Stimulated activated CD4-positive, alpha-beta T cell treated with anti-CD3 and anti-CD28 coated beads, Interleukin-2, amount 100 ng/mL, for 24 hours (primary cell): Measurements from ENCODE around the gene HOXA11.

Source experiments
- DNase-seq, 2 donors: peaks; one replicate each; pipeline ENCODE4 v3.0.0-alpha.2; 2020

Gene HOXA11

DNA sequence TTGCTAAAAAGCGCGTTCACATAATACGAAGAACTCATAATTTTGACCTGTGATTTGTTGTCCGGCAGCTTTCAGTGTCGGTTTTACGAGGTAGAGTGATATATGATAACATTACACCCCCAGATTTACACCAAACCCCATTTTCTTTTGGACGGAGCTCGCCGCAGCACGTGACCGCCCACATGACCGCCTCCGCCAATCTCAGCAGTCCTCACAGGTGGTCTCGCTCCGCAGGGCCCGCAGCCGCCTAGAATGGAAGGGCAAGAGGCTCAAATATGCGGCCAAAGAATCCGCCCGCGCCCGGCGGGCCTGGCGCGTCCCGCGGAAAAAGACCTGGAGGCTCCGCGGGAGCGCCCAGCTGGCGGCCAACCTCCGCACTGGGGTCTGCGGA, 28.5 kb downstream of the HOXA11 start, which contains the start of gene HOXA7:
HOXA7 (minus strand) TSS at position 168 of the 391 bp plus-strand sequence; CDS start at position 38, 130 bp downstream.
- no peak for DNase-seq

DNA sequence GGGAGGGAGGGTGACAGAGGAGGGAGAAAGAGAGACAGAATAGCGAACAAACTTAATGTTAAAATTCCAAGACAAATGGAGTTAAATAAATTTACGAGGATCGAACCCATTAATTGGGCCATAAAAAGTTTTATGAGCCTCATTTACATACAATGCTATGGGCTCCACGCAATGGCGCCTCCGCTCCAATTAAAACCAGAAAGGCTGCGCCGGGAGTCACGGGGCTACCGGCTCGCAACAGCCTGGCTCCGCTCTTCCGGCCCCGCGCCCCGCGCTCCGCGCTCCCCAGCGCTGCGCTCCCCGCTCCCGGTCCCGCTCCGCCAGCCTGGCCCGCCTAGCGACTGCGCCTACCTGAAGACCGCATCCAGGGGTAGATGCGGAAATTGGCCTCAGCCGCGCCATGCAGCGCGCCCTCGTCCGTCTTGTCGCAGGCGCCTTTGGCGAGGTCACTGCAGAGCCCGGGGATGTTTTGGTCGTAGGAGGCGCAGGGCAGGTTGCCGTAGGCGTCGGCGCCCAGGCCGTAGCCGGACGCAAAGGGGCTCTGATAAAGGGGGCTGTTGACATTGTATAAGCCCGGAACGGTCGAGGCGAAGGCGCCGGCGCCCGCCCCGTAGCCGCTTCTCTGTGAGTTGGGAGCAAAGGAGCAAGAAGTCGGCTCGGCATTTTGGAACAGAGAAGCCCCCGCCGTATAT, 29.1 kb downstream of the HOXA11 start:
- DNase-seq: no peak

DNA sequence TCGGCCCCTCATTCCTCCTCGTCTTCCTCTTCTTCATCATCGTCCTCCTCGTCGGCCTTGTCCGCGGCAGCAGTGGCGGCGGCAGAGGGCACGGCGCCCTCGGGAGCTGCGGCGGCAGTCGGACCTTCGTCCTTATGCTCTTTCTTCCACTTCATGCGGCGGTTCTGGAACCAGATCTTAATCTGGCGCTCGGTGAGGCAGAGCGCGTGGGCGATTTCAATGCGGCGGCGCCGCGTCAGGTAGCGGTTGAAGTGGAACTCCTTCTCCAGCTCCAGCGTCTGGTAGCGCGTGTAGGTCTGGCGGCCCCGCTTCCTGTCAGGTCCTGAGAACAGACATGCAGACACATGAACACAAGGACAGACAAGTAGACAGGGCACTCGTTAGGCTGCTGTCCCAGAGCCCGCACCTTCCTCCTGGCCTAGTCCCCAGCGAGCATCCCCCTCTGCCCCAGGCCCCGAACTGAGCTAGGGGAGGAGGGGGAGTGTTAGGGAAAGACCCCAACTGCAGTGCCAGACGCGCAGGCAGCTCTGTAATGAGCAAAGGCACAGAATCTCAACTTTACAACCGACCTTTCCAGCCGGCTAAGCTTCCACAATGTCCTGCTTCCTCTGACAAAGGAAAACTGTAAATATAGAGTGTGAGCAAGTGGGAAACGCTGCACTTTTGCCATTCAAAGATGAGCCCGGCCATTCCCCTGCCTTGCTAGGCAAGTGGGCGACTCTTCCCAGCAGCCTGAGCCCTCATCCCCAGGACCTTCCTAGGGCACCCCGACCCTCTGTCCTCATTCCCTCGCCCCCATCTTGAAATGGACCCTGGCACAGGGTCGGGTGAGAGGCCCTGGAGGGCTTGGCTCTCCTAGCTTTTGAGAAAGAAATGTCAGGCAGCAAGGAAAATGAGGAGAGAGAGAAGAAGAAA, 29.9 kb downstream of the HOXA11 start:
- DNase-seq: peak in 1 of 2 donors; percentile 61

DNA sequence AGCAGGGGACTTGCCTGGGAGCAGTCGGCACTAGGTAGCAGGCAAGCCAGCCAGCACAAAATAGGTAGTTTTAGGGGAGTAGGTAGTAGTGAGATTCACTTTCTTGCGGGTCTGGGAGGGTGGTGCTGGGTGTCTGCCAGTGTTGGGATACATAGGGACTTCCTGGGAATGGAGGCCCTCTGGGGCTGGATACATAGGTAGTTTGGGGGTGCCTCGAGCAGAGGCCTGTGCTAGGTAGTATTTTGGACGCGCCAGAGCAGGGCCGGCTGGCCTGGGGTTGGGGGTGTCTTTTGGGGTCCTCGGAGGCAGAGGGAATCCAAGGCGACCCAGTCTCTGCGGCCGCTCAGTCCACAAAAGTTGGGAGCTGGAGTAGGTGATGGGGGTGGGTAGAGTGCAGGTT, 30.7 kb downstream of the HOXA11 start:
- no peak for DNase-seq

DNA sequence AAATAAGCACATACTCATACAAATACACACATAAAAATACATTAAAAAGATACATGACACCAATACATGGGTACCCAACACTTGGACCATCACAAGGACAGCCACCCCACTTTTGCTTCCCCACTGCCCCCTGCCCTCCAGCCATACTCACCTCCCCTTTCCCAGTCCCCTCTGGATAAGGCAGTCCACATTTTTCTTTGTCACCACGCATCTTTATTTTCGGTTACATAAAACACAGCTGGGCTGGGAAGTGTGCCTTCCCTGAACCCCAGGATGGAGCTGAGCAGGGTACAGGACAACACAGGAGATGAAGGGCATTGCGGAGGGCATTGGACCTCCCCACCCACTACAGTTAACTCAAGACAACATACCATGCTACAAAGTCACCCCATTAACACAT, 31.5 kb downstream of the HOXA11 start:
- DNase-seq: no peak

DNA sequence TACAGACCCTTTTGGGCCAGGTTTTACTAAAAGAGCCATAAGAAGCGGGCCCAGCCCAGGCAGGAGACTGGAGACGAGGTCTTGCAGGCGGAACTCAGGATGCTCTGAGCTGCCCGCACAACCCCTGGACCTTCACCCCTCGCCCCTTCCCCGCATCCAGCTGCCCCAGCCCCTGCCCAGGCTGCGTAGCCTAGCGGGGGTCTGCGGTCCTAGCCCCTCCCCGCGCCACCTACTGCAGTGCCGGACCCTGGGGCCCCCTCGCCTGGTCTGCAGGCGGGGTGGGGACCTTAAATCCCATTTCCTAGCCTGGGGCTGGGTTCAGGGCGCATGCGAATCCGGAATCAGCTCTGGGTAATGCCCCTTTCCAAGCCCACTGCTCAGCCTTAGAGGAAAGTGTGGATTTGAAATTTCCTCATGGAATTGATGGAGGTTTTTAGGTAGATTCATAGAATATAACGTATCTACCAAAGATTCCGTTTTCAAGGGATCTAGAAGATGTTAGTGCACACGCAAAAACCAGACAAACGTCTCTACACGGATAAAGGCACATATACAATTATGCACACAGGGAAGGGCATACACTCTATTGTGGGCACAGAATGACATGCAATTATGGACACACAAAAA, 32.1 kb downstream of the HOXA11 start:
- no peak for DNase-seq

DNA sequence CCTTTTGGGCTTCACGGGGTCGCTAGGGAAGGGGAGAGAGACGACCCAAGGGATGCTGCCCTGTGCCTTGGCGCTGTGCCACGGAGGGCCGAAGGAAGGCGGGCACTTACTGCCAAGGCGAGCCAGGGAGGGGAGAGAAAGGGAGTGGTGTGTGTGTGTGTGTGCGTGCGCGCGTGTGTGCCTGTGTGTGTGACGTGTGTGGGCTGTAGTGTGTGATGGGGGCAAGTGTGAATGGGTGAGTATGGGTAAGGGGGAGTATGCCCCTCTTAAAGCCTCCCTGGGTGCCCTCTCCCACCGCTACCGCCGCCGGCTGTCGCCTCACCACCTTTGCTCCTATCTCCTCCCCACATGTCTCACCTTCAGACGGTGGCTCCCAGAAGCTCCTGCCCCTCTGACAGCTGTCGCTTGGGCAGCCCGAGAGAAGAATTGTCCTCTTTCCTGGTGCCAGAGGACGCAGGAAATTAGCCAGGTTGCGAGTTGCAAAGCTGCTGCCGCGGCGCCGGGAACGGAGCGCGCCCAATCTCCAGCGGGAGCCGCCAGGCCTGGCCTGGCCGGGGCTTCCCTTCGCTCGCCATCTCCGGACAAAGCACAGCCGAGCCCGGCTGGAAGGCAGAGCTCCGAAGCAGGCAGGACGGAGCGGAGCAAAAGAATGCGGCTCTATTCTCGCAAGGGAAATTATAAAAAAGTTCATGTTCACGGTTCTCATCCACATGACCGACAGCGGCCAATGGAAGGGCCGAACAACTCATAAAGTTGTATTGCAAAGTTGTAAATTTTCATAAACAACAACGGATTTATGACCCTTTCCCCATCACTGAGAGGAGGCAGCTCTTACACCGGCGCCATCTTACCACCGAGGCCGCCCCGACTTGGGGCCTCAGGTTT, 32.9 kb downstream of the HOXA11 start, which contains the start of gene HOXA3:
HOXA3 (minus strand) TSS at position 653 of the 885 bp plus-strand sequence. CDS start 41,943 bp downstream, outside the sequence.
- DNase-seq: no peak

DNA sequence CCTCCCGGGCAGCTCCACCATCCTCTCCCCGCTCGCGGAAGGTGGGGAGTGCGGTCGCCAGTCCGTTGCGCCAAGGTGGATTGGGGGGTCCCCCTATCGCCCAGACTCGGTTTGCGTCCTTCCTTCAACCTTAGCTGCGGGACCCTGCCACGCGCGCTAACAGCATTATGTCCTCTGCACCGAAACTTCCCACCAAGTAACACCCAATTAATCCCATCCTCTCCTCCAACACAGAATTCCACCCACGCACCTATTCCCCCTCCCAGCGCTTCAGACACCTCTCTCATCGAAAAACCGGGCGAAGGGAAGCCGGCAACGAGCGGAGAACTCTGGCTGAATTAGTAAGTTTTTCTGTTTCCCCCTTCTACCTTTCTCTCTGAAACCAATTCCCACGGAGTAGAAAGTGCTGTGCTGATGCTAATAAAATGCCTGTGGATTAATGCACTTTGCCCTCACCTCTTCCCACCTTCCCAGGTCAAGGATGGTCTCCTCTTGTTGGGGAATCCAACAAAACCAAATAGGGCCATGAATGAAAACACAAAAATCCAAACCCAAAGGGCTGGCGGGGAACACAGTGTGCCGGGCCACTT, 33.6 kb downstream of the HOXA11 start:
- DNase-seq: no peak

DNA sequence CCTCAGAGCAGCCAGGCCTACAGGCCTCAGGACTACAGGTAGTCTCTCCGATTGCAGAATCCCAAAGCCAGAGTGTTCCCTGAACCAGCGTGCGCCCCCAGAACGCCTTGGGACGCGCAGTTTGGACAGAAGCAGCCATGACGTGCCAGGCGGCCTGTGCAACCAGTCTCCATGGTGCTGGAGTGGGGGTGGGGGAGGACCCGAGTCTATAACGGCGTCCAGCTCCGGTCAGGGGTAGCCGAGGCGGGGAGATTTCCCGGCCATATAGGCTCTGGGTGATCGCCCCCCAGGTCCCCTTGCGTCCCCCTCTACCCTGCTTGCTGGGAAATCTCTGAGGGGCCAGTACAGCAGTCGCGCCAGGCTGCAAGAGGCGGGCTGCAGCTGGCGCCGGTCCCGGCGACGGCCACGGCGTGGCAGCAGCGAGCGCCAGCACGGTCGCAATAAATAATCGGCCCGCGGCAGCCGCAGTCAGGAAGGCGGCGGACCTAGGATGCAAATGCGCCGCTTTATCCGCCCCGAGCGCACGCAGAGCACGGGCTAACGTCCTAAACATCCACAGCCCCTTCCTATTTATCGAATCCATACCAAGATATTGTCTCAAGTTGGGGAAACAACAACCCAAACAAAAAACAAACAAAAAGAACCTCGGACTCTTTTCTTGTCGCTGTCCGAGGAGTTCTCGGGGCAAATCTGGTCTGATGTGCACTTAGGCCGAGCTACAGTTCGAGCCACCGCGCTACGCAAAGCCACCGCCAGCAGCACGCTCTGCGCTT, 34.3 kb downstream of the HOXA11 start:
- peak; percentile 68 to 75 for DNase-seq

DNA sequence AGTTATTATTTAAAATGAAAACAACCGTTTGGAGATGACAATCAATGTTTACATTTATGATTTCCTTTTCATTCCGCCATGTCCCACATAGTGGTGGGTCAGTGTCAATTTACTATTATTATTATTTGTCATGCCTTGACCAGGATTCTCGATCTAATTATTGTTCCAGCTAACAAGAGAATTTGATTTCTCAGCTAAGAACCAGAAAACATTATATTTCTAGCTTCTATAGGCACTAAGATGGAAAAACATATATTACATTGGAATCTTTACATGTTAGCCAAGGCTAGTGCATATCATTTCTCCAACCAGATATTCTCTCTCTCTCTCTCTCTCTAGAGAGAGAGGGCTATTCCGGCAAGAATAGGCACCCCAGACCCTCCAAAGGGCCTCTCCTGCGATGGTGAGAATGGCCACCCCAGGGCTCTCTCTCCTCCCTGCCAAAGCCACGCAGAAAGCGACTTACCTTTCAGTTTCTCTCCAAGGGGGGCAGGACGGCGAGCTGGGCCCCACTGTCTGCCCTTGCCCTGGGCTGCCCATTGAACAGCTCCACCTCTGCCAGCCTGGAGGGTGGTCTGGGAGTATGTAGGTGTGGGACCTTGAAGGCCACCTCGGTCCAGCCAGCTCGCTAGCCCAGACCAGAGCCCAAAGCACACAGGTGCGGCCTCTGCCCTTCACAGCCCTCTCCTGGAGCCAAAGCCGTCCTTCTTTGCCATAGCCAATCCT, 35.0 kb downstream of the HOXA11 start:
- no peak for DNase-seq

DNA sequence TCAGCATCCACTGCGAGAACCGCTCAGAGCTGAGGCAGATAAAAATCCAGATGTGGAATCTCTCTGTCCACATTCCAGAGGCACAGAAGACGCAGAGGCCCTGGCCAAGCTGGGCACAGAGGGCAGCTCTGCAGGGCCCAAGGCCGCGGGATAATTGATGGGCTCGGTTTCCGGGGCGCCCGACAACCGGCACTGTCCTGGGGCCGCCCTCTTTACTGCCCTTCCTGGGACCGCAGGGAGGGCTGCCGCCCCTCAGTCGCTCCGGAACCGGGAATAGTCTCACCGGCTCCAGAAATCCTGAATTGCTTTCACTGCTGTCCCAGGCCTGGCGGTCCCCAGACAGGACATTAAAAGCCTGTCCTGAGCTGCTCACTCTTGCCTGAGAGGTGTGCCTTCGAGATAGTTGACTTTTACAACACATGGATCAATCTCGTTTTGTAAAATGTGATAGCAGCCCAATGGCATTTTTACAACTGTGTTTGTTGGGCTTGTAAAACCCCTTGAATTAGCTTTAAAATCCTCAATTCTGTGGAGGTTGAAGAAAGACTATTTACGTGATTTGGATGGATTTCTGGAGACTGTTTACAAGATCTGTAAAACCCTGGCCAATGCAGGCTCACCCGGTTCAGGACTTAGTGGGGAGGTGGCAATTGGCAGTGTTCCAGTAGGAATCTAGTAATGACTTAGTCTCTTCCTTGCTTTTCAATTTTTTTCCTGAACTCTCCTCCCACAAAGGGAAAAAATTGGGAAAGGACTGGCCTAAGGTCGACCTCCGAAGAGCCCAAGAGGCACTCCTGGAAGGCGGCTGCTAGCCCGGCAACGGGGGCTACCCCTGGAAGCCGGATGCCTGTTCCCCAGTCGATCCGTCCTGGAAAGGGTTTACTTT, 36.0 kb downstream of the HOXA11 start:
- no peak for DNase-seq

DNA sequence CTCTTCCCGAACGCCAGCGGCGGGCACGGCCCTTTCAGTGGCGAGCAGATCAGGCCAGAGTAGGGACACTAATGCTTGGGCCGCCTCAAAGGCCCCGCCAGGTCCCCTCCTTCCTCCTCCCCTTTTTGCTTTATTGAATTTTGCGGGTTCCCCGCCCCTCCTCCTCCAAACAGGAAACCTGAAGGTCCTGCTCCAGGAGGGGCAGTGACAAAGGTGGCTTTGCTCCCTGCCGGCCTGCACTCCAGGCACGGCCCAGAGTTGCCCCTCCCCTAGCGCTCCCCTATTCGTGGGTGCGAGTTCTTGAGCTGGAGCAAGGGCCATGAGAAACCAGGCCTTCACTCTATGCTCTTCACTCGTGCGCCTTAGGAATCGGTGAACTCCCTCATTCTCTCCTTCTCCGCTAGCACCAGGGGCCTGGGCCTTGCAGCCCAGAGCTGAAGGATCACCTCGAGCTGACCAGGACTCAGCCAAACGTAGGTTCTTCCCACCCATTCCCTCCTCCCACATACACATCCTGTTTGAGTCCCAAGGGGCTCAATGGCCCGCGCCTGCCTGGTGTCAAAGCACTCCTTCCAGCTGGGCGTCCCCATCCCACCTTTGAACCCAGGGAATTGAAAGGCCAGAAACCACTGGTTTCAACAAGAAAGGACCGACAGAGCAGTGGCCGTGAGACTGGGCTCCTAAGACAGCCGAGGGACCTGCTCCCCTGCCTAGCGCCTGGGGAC, 36.8 kb downstream of the HOXA11 start:
- no peak for DNase-seq

DNA sequence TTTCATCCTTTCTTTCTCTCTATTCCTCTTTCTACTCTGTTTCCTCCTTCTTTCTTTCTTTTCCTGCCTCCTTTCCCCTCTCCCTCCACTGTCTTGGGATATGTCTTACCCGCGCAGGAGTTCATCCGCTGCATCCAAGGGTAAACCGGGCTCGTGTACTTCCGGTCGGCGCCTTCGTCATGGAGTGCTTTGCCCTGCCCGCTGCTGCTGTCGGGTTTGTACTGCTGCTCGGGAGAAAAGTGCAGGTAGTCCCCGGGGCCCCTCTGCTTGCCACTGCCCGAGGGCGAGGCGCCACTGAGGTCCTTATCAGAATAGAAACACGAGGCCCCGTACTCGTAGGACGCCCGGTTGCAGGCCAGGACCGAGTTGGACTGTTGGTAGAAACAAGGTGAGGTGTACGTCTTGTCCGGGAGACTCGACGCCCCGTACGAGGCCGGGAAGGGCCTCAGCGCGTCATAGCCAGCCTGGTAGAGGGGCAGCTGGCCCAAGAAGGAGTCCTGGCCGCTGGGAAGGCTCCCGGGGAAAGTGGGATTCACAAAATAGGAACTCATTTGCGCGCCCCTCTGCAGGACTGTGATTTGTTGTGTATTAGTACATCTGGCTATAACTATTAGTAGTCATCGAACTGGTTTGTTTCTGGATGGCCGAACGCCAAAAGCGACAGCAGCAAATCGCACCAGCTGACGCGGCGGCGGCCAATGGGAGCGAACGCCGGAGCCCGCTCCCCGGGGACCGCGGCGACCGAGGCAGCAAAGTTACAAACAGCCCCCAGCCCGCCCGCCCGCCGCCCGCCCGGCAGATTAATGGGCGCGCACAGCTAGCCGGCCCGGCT, 37.6 kb downstream of the HOXA11 start, which contains the start of gene HOXA6:
HOXA6 (minus strand) TSS at position 576 of the 832 bp plus-strand sequence; CDS start at position 551, 25 bp downstream.
- DNase-seq: no peak

DNA sequence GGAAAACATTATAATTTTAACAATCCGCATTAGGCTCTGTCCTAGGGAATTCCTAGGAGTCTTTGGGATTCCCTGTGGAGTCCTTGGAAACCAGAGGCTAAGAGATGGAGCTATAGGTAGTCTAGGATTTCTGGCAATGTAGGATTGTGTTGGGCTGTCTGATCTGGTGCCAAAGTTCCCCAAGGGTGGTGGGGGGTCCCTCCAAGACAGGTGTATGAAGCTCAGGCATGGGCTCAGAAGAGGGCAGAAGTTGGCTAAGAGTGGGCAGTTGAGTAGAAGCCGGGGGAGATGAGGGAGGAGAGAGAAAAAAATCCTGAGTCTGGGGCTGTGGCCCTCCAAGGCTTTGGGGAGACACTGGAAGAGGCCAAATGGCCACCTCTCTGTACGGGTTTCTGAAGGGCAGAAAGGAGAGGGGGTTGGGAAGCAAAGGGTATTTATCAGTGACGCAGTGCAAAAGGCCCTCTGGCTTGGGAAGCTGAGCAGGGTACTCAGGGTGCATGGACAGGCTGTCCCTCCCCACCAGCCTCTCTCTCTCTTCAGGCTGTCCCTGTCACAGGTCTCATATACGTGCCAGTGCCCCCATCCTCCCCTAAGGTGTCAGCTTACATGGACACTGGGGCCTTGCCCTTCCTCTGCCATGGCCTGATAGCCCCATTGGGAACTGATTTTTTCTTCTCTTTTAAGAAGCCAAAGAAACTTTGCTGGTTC, 38.4 kb downstream of the HOXA11 start:
- no peak for DNase-seq

DNA sequence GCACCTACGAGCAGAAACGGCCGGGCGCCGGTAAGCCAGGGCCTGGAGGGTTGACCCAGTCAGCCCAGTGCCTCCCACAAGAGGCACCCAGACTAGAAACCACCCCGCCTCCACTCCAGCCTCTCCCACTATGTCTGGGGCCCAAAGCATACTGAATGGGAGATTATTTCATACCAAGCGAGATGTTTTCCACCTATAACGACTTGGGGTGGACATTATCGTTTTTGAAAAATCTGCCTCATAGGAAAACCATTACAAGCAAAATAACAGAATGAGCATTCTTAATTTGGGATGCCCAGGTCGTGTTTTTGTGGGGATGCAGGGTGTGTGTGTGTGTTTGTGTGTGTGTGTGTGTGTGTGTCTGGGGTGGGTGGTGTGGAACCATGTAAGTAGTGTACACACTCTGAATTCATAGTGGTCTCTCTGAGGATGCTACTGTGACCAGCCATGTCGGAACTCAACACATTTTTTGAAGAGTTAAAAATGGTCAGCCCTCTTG, 39.1 kb downstream of the HOXA11 start:
- no peak for DNase-seq

DNA sequence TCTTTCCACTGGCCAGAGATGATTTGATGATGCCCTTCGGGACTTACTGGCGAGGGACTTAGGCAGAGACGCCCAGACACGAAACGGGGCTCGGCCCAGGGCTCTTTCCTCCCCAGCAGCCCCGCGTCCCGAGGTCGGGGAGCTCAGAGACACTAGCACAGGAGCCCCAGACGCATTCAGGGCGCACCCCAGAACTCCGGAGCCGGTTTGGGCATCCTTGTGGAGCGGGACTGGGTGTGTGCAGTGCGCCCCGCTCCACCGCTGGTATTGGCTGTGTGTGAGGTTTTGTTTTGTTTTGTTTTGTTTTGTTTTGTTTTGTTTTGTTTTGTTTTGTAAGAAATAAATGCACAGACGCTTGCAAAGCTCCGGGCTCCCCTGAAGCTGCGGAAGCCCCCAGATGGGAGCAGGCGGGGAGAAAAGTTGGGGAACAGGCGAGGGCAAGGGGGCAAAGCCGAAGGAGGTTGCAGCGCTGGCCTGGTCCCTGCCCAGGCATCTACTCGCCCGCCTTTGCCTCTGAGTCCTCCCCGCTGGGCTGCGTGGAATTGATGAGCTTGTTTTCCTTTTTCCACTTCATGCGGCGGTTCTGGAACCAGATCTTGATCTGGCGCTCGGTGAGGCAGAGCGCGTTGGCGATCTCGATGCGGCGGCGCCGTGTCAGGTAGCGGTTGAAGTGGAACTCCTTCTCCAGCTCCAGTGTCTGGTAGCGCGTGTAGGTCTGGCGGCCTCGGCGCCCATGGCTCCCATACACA, 39.7 kb downstream of the HOXA11 start:
- no peak for DNase-seq
